ENCODE measurements around the gene SLC18A2.
"Not testable (repeated sequence)": the region's sequence is repeated elsewhere in the genome, so short reads cannot be mapped to it uniquely, and the experiment has no call there.

SLC18A2 gene

DNA sequence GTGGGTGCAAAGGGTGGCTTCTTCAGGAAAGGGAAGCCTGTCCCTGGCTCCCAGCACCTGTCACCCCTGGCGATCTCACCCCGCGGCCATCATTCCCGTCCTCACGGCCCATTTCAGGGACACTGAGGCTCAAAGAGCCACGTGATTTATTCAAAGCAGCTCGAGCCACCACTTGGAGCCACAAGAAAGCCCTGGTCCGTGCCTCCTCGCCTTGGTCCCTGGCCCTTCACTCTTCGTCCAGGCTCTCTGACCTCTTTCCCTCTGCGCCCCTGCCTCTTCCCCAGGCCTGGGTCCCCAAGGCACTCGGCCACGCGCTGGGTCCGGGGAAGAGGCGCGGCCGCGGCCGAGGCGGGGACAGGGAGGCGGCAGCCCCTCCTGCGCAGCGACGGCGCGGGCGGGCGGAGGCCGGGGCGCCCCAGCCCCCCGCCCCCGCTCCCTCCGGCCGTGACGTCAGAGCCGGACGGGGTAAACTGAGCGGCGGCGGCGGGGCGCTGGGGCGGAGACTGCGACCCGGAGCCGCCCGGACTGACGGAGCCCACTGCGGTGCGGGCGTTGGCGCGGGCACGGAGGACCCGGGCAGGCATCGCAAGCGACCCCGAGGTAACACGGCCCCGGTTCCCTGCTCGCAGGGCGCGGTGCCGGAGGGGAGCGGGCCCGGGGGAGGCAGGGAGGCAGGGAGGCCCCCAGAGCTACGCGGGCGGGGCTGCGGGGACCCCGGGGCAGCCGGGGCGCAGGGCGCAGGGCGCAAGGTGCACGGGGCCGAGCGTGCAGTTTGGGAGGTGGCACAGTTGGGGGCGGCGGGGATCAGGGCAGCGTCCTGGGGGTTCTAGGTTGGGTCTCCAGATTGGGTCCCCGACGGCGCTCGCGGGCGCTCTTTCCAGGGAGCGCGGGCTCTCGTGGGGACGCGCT lies at the start of gene SLC18A2:
SLC18A2 (plus strand) TSS at position 494 of the 909 bp plus-strand sequence. CDS start 580 bp downstream, outside the sequence.
- no peak for DNase-seq

DNA sequence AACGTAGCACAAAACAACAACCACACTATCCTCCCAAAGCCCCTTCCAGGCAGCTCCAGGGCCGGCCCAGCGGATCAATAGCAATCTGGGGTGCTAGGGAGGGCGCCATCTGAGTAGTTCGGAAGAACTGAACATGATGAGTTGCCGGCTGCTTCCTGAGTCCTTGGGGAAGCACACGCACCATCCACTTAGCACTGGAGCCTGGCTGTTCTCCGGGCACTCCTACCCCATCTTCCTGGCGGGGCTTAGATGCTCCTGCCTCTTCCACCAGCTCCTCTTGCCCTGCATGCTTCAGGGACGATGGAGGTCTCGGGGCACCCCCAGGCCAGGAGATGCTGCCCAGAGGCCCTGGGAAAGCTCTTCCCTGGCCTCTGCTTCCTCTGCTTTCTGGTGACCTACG lies 43.7 kb upstream of the SLC18A2 start, which contains the start of gene KCNK18:
KCNK18 (plus strand) TSS at position 301 of the 400 bp plus-strand sequence; CDS start at position 301, 0 bp downstream.
- DNase-seq = no peak

- no peak for DNase-seq
Measured at GRCh38 chr10:117198088-117198487, 42.8 kb upstream of the SLC18A2 start.

DNA sequence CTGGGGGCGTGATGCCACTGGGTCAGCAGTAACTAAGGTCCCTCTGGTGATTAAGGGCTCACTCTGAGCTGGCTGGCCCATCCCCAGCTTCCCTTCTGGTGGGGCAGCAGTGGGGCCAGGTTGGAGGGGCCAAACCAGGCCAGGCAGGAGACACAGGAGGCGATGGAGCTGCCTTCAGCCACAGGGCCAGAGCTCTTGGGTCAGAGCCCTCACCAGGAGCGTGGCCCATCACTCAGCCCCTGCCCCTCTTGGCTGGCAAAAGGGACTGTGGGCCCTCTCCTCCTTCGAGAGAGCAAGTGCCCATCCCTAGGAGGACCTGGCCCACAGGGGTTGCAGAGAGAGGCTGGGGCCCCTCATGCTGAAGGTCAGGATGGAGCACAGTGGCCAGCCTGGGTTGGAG lies 39.1 kb upstream of the SLC18A2 start:
- DNase-seq = no peak

GRCh38 chr10:117204316-117204715 lies 36.6 kb upstream of the SLC18A2 start:
- no peak for DNase-seq

- no peak for DNase-seq
Measured at GRCh38 chr10:117212176-117212575, 28.7 kb upstream of the SLC18A2 start.

DNA sequence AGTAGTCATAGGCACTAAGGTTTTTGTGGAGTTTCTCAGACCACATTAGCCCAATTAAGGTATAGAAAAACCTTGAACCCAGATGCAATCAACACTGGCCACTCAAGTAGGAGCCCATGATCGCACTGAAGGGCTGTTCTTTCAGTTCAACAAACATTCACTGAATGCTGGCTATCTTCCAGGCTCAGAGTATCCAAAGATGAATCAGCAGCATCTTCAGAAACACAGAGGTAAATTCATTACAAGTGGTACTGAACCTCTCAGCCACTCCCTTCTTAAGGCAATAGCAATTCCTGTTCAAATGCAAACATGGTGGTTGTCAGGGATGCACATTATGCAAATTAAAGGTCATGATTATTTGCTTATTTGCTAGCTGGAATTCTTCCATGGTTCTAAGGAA lies 26.5 kb upstream of the SLC18A2 start:
- DNase-seq = no peak

DNA sequence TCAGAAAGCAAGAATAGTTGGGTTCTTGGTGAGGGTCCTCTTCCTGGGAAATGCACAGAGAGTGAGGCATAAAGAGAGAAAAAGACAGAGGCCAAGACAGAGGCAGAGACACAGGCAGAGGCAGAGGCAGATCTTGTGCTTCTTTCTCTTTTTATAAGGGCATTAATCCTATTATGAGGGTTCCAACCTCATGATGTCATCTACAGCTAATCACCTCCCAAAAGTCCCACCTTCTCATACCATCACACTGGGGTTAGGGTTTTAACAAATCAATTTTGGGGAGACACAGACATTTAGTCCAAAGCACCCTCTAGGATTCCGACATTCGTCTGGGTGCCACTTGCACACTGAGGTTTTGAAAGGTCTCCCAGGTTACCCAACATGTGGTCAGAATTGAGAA lies 25.8 kb upstream of the SLC18A2 start:
- no peak for DNase-seq

- DNase-seq = no peak
Measured at GRCh38 chr10:117216028-117216427, 24.9 kb upstream of the SLC18A2 start.

GRCh38 chr10:117216611-117217195 lies 24.2 kb upstream of the SLC18A2 start:
- peak; percentile 61 to 73 for DNase-seq

GRCh38 chr10:117217196-117217761 lies 23.6 kb upstream of the SLC18A2 start:
- peak; percentile 47 to 64 for DNase-seq

DNA sequence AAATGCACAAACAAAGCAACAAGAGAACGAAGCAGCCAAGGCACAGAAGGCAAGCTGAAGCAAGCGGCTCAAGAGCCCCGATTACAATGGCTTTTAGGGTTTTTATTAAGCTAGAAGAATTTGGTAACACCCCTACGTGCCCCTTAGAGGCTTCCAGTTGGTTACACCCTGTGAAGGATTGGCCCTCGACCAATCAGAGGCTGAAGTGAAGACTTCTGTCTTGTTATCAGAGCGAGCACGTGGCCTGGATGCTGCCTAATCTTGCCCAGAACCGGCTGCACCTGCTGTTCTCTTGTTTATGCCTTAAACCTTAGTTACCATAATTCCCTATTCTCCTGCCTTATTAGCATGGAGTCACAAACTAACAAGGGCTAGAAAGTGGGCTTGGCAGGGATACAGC lies 22.3 kb upstream of the SLC18A2 start:
- DNase-seq = no peak

DNA sequence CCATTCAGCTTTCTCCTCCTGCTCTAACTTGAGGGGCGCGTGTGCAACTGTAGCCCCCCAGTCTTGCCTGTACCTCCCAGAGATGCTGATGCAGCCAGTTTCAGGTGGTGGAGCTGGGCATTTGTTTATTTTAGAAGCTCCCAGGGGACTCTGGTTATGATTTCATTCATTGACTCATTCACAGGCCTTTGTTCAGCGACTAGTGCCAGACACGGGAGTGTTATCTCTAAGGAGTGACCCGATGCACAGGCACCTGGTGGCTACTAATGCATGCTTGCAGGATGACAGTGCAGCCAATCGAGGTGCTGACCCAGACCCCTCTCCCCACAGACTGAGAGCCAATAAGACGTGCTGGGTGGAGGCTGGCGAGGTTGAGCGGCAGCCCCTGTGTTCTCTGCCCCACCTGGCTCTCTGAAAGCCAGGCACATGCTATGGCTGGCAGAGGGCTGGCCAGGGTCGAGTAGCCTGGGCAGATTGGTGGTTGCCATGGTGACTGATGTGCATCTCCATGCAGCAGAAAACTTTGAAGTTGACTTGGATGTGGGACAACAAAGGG lies 19.7 kb upstream of the SLC18A2 start:
- peak; percentile 42 to 50 for DNase-seq

- no peak for DNase-seq
Measured at GRCh38 chr10:117222552-117222951, 18.4 kb upstream of the SLC18A2 start.

GRCh38 chr10:117222976-117223692 lies 17.8 kb upstream of the SLC18A2 start:
- no peak for DNase-seq

DNA sequence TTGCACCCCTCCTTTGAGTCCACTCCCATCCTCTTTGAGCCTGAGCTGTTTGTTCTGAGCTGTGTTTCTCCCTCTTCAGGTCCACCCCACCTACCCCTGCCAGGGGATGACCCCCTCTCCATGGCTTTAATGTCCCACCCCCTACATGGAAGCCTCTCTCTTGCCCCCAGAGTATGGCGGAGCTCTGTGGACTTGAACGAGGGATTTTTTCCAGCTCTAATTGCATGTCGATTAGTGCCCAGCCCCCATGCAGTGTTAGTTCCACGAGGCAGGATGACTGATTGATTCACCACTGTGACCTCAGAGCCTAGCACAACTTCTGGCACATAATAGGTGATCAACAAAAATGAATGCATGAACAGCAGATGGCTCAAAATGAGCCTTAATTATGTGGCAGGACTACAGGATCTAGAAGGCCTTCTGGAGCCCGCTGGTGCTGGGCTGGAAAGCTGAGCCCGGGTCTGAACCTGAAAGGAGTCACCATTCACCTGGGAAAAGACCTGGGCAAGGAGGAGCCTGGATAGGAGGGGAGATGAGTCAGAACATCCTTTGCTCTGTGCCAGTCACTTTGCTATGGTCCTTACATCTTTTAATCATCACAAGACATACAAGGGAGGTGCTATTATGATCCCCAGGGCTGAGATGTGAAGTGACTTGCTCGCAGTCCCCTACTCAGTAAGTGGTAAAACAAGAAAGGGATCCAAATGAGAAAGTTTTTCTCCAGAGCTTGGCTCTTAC lies 17.1 kb upstream of the SLC18A2 start:
- DNase-seq = no peak

- DNase-seq = no peak
Measured at GRCh38 chr10:117224881-117225280, 16.0 kb upstream of the SLC18A2 start.

- DNase-seq = peak in 1 of 2 experiments; percentile 25
Measured at GRCh38 chr10:117226813-117227451, 14.0 kb upstream of the SLC18A2 start.

DNA sequence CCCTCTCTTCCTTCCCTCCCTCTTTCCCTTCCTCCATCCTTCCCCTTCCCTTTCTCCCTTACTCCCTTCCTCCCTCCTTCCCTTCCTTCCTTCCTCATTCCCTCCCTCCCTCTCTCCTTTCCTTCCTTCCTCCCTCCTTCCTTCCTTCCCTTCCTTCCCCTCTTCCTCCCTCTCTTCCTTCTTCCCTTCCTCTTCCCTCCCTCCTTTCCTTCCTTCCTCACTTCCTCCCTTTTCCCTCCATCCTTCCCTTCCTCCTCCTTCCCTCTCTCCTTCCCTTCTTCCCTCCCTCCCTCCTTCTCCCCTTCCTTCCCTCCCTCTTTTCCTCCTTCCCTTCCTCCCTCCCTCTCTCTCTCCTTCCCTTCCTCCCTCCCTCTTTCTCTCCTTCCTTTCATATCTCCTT lies 12.7 kb upstream of the SLC18A2 start:
- no peak for DNase-seq

DNA sequence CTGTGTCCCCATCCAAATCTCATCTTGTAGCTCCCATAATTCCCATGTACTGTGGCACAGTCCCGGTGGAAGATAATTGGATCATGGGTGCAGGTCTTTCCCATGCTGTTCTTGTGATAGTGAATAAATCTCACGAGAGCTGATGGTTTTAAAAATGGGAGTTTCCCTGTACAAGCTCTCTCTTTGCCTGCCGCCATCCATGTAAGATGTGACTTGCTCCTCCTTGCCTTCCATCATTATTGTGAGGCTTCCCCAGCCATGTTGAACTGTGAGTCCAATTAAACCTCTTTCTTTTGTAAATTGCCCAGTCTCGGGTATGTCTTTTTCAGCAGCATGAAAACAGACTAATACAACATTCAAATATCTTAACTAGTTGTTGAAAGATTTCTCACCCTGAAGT lies 10.8 kb upstream of the SLC18A2 start:
- DNase-seq = not testable (repeated sequence)

GRCh38 chr10:117237401-117237991 lies 3.4 kb upstream of the SLC18A2 start:
- no peak for DNase-seq
